Right hindlimb (tissue), 1 donor: ENCODE data around the gene TRAPPC6A.

Experiments
- DNase-seq: peaks from one replicate; pipeline ENCODE4 v3.0.0-alpha.2; 2018

Gene TRAPPC6A

DNA sequence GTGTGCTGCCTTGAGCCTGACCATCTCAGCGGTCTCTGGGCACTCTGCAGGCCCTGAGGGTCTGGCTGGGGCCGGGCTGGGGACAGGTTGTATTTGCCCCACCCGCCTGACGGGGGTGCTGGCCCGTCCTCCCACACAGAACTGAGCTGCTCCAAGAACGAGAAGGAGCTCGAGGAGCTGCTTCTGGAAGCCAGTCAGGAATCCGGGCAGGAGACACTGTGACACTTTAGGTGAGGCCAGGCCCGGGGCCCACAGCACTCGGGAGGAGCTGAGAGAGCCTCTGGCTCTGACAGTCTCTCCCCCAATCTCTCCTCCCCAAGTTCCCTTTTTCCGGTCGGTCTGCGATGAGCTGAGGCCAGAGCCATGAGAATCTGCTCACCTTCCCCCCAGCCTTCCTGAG is 31.8 kb downstream of the TRAPPC6A start:
- DNase-seq, result no peak

DNA sequence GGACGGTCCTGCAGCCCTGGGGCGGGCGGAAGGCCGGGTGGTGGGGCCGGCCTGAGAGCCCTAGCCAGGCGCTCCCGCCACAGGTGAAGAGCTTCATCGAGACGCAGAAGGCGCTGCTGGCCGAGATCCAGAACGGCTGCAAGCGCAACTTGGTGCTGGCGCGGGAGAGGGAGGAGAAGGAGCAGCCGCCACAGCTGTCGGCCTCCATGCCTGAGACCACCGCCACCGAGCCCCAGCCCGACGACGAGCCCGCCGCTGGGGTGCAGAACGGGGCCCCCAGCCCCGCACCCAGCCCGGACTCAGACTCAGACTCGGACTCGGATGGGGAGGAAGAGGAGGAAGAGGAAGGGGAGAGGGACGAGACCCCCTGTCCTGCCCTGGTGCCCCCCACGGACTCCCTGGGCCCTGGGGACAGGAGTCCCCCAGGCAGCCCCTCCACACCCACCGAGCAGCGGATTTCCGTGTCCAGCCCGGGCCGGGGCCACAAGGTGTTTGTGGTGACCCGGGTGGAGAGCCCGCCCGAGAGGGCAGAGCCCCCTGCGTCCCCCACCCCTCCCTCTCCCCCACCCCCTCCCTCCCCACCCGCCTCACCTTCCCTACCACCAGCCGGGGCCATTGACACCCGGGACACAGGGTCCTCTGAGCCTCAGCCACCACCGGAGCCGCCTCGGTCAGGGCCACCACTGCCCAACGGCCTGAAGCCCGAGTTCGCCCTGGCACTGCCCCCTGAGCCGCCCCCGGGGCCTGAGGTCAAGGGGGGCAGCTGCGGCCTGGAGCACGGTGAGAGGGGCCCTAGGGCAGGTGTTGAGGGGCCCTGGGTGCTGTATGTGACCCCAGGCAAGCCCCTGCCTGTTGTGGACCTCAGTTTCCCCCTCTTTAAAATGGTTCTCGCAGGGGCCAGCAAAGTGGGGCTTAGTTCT is 32.5 kb downstream of the TRAPPC6A start:
- DNase-seq, result no peak

DNA sequence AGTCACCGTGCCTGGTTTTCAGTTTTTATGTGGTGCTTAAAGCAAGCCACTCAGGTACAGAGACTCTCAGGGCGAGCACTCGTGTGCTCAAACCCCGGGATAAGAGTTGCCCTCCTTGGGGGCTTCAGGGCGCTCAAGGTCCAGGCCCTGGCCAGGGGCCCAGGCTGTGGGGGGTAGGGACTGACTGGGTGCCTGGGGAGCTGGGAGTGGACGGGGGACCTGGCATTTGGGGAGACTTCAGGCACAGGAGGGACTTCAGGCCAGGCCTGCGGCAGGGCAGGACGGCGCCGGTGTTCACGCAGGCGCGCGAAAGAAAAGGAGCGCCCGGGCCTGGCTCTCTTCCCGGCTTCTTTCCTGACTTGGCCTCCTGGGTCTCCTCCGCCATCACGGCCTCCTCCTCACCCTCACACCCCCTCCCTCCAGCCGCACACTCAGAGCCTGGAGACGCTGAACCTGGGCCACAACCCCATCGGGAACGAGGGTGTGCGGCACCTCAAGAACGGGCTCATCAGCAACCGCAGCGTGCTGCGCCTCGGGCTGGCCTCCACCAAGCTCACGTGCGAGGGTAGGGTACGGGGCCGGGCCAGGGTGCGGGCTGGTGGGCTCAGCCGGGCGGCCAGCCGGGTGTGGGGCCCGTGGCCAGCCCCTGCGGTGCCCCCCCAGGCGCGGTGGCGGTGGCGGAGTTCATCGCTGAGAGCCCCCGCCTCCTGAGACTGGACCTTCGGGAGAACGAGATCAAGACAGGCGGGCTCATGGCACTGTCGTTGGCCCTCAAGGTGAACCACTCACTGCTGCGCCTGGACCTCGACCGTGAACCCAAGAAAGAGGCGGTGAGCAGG is 33.4 kb downstream of the TRAPPC6A start:
- no peak for DNase-seq

DNA sequence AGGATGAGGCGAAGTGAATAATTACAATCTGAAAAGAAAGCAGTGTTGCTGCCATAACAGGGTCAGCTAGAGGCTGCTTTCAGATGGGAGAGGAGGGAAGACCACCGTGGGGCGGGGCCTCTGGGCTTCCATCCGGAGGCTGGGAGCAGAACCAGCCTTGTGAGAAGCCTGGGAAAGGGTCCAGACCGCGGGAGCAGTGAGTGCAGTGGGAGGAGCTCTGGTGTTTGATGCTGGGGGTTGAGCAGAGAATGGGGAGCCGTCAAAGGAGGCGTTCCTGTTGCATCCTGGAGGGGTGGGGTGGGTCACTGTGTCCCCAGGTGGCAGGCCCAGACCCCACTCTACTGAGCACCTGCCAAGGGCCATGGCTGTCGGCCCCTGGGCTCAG is 35.3 kb downstream of the TRAPPC6A start:
- no peak for DNase-seq

DNA sequence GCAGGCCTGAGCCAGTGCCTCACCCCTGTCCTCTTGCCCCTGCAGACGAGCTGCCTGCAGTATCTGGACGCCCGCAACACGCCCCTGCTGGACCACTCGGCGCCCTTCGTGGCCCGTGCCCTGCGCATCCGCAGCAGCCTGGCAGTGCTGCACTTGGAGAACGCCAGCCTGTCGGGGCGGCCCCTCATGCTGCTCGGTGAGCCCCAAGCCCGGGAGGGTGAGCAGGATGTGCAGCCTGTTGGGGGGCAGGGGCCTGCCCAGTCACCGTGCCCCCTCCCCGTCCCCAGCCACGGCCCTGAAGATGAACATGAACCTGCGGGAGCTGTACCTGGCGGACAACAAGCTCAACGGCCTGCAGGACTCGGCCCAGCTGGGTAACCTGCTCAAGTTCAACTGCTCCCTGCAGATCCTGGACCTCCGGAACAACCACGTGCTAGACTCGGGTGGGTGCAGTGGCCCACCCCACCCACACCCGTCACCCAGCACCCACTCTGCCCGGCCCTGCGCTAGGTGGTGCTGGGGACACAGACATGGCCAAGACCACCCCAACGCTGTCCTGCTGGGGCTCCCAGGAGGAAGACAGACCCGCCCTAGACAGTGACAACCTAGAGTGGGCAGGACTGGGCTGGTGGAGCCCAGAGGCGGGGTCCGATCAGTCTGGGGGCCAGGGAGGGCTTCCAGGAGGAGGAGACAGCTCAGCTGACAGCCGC is 35.9 kb downstream of the TRAPPC6A start:
- DNase-seq, result no peak

DNA sequence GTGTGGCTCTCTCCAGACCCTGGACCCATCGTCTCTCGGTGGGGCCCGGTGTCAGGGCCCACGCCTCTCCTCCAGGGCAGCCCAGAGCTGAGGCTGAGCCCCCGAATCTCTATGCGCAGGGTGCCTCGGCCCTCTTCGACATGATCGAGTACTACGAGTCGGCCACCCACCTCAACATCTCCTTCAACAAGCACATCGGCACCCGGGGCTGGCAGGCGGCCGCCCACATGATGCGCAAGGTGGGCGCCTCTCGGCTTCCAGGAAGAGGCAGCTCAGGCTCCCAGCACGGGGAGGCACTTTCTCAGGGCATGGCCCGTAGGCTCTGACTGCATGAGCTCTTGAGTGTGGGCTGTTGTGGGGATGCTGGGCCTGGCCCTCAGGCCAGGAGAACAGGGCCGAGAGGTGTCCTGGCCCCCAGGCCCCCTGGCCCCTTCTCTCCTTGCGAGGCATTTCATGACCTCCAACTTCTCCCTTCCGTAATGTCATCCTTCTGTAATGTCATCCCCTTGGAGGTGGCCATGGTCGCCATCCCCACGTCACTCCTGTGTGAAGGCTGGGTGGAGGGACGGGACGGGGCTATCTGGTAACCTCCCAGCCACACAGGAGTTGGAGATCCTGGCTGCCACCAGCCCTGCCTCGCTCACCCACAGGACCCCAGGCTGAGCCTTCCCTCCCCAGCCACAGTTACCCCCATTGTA is 36.7 kb downstream of the TRAPPC6A start:
- DNase-seq, result no peak

DNA sequence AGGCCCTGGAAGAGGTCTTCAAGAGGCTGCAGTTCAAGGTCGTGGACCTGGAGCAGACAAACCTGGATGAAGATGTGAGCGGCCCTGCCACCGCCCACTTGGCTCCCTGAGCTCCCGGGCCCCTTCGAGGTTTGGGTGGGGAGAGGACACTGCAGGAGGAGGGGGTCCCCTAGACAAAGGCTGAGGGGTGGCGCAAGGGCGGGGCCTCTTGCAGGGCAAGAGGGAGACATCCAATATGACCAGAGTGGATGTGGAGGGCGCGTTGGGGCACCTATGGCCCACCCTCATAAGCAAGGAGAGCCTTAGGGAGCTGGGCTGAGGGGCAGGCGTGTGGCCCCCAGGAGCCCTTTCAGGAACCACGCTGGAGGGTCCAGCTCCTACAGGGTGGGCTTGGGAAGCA is 37.5 kb downstream of the TRAPPC6A start:
- DNase-seq, result no peak

DNA sequence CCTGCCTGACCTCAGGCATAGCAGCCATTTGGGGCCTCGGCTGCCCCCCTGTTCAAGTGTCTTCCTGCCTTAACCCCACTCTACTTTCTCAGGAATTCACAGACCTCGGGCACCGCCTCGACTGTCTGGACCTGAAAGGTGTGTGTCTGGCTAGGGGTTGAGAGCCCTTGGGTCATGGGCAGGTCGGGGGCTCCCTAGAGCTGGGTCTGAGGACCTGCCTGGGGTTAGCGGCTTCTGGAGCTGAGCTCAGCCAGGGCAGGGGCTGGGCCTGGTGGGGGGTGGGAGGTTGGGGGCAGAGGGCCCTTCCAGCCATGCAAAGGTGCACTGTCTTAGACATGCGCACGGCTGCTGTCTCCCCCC is 37.9 kb downstream of the TRAPPC6A start:
- DNase-seq, result no peak

DNA sequence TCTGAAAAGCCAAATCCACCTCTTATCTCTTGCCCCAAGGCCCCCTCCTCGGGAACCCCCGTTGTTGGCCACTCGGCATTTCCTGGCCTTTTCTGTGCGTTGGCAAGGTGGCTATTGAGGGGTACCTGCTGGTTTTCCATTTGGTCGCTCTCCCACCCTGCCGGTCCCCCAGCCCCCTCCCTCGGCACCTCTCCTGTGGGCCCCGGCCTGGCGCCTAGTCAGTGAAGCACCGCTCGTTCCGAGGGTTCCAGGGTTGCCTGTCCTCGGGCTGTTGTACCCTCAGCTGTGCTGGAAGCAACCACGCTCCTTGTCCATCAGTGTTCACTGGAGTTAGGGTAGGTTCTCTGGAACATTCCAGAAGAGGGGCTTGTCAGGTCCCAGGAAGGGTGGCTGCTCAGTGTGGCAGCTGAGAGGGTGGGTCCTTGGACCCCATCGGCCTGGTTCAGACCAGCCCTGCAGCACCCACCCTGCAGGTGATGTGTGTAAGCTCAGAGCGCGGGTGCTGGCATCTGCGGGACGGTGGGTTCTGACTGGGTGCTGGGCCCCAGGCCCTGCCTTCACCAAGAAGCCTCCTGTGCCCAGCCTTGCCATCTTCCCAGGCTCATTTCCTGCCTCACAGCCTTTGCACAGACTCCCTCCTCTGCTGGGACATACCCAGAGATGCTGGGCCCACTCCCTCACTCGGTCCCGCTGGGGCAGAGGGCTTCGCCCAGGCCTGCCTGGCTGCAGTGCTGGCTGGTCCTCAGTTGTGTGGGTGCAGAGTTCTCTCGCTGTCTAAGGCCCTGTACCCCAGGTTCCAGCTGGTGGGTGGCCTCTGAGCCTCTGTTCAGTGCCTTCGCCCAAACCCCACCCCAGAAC is 38.5 kb downstream of the TRAPPC6A start:
- DNase-seq, result no peak

DNA sequence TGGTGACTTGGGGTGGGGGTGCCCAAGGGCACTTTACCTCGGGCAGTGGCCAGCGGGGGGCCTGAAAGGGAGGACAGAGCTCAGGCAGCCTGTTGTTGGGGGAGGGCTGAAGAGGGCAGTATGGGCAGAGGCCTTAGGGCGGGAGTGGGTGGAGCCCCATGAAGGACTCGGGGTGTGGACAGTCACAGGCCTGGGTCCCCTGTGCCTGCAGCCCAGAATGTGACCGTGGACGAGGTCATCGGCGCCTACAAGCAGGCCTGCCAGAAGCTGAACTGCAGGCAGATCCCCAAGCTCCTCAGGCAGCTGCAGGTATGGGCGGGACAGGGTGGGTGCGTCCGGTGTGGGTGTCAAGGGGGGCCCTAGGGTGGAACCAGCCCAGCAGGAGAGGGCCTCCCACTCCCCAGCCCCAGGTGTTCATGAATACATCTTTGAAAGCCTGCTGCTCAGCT is 39.7 kb downstream of the TRAPPC6A start:
- DNase-seq, result no peak

DNA sequence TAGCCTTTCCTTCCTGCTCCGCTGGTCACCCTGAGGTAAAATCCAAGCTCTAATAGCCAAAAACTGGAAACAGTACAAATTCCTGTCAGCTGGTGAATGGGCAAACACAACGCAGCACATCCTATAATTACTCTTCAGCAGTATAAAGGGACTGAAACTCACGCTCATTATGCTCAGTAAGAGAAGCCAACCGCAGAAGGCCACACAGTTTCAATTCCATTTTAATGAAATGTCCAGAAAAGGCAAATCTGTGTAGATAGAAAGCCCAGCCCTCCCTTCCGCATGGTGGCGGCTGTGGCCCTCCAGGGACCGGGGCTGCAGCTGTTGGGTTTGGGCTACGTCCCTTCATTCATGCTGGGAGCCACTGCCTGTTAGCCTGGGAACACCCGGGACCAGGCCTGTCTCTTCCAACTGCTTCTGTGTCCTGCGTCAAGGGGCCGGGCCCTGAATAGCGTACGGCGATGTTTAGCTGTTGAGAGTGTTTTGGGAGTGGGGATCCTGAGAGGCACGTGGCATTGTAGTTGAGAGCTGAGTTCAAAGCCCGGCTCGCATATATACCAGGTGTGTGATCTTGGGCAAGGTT is 40.8 kb downstream of the TRAPPC6A start:
- peak; percentile 83 for DNase-seq

DNA sequence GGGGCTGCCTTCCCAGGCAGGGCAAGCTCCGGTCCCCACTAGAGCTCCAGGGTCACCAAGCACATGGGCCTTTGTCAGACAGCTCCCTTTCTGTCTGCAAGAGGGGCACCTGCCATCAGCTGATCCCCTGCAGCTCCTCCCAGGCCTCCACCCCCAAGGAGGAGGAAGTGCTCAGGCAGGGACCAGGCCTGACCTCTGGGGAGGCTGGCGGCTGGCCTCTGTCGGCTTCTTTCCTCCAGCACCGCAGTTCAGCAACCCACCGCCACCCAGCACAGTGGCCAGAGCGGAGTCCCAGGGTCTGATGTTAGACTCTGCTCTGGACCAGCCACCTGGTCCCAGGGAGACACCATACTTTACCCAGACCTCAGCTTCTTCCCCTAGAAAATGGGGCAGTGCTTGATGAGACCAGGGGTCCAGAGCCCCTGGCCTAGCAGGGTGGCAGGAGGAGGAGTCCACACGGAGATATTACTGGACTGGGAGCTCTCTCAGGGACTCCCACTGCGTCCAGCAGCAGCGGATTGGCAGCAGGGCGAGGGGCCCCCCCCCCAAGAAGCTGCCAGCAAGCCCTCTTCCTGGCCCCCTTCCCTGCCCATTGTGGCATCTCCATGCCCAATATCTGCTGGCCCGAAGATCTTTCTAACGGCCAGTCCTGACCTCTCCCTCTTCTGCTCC is 41.4 kb downstream of the TRAPPC6A start:
- no peak for DNase-seq

DNA sequence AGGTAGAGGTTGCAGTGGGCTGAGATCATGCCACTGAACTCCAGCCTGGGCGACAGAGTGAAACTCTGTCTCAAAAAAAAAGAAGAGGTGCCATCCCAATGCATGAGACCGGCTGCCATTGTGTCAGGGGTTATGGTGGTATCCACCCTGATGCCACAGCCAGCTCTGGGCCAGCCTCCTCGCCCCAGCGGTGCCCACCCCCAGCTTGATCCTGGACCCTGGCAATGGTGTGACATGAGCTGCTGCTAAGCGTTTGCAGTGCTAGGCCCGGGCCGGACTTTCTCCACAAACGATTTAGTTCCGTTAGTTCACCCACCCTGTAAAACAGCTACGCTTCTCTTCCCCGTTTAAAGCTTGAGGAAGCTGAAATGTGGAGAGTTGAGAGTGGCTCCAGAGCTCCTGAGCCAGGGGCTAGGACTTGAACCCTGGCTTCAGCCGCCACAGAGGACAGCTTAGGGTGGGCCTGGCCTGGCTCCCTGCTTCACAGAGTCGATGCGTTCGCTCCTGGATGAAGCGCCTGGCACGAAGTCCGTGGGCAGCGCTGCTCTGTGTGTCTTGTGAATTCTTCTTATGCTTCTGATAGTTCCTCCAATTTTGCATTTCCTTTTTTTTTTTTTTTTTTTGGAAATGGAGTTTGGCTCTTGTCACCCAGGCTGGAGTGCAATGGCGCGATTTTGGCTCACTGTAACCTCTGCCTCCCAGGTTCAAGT is 42.7 kb downstream of the TRAPPC6A start:
- no peak for DNase-seq

DNA sequence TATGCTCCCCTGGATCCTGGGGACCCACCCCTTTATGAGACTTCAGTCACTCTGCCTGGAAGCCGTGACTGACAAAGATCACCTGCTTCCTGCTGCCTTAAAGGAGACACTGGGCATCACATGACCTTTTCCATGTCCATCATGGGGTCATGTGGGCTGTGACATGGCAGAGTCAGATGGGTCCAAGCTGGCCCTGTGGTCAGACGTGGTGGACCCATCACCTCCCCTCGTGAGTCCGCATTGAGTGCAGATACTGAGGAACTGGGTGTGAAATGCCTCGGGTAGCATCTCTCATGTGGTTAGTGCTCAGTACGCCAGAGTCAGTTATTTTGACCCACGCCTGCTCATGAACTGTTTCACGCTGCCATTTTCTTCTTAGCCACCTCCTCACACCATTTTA is 44.4 kb downstream of the TRAPPC6A start:
- DNase-seq, result no peak

DNA sequence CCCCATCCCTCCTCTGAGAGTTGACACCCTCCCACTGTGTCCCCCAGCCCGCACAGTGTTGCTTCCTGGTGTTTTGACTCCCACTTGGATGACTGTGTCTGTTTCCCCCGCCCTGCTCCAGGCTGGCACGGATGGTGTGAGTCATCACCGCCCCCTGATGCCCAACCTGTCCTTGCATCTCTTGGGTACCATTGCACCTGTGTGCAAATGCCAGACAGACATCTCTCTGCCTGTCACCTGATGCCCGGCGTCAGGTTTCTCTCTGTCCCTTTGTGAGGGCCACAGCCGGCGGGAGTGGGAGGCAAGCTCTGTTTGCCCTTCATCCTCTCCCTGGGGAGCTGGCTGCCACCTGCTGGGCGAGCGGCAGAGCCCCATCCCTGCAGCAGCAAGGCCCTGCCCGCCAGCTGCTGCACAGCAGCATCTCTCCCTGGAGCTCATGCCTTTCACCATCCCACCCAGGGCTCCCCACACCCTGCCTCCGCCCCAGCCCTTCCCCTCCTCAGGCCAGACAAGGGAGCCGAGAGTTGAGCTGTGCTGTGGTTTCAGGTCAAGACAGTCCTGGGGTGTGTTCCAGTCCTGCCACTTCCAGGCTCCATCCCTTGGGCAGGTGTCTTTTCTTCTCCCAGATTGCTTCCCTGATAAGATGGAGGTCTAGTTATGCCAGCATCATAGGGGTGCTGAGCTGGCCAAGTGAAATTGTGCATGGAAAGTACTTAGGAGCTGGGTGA is 47.0 kb downstream of the TRAPPC6A start:
- no peak for DNase-seq

DNA sequence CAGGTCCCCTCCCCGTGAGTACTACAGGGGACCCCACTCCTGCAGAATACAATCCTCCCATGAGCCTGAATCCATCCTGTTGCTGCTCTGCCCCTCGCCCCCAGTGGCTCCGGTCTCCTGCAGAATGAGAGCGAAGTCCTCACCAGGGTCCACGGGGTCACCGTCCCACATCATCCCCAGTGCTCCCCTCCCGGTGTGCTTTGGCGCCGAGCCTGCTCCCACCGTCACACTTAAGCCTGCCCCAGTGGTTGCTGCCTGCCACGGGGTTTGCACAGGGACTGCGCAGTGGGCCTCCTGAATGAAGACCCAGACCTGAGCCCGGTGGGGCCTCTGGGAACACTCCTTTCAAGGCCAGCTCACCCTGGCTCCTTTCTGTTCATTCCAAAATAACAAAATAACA is 47.8 kb downstream of the TRAPPC6A start:
- DNase-seq, result no peak

DNA sequence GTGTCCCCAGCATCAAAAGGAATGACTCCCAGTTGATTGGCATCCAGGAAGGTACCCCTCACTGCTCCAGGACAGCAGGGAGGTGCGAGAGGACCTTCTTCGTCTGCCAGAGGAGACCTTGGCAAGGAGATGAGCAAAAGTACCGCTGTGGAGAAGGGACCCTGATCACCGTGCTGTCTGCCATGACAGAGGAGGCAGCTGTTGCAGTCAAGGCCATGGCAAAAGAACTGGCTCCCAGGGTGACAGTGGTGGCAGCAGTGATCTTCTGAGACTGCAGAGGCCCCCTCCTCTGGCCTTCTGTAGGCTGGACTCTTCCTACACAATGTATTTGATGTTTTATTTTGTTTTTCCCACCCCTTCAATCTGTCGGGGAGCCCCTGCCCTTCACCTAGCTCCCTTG is 49.2 kb downstream of the TRAPPC6A start:
- DNase-seq, result no peak

DNA sequence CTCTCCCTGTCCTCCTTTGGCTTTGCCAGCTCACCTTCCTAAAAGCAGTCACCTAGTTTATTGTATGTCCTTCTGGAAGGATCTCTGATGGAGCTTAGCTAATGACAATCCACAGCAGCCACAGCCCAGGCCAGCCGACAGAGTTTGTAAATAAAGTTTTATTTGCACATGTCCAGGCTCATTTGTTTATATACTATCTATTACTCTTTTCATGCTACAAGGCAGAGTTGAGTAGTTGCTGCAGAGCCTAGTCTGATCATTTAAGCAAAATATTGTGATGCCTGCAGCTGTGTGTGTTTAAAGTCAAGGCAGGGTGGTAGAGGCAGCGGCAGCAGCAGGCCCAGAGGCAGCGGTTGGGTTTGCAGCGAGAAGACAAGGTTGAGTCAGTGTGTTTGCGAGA is 49.9 kb downstream of the TRAPPC6A start:
- no peak for DNase-seq

DNA sequence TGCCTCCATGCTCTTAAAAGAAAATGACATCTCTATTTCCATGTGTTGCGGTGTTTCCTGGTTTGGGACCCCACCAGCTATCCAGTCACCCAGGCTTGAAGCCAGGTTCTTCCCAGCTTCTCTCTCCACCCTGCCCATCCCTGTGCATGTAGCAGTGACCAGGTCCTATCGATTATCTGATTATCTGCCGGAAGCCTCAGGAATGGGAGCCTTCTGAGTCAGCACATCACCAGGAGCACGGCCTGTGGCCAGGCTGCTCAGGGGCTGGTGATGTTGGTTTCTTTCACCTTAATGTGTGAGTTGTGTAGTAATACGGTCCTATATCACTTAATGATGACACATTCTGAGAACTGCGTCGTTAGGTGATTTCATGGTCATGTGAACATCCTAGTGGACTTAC is 51.4 kb downstream of the TRAPPC6A start:
- no peak for DNase-seq
